MCF 10A (cell line): ENCODE results near the gene CCM2L. TPM values are rescaled to one million over a fixed set of nuclear protein-coding genes. Genes with fewer than 3 reads are reported as not detected.

Experiments used
- Bru-seq: library from RNA; stranded (reverse); fragments of 400-500 nt; gene quantifications from one replicate; lab custom pipeline; 2021; lab: Mats Ljungman, UMichigan
- BruChase-seq, 2 experiments: library from RNA; stranded (reverse); fragments of 400-500 nt; gene quantifications; one replicate each; lab custom pipeline; 2021; lab: Mats Ljungman, UMichigan
- BruUV-seq: library from RNA; stranded (reverse); fragments of 400-500 nt; replicated peaks from 2 replicates; lab custom pipeline; 2021; lab: Mats Ljungman, UMichigan
- CTCF ChIA-PET: fragments of 300-600 bp; sonication (Branson Sonifier 250); formaldehyde crosslinking; extraction: SDS; loops from one replicate; lab custom pipeline; 2021; ENCODE audit warnings: antibody characterized with exemption, inconsistent platforms; lab: Yijun Ruan, JAX
- POLR2A ChIA-PET: fragments of 300-600, 350-650 bp; sonication (Branson Sonifier 250); formaldehyde crosslinking; extraction: SDS; loops from one replicate; lab custom pipeline; 2020; ENCODE audit warnings: antibody characterized with exemption, inconsistent platforms; lab: Yijun Ruan, JAX
- DNase-seq: peaks from one replicate; pipeline ENCODE4 v3.0.0-alpha.2; 2018; ENCODE audit not compliant: unreplicated experiment
- H3K27ac Mint-ChIP-seq: one replicate; pipeline ENCODE4 v1.8.0; 2022; ENCODE audit warnings: mild to moderate bottlenecking, low read depth, mixed read lengths; ENCODE audit not compliant: unreplicated experiment
- H3K27me3 Mint-ChIP-seq: one replicate; pipeline ENCODE4 v1.8.0; 2022; ENCODE audit warnings: mixed read lengths; ENCODE audit not compliant: insufficient read depth, unreplicated experiment
- H3K36me3 Mint-ChIP-seq: one replicate; pipeline ENCODE4 v1.8.0; 2022; ENCODE audit warnings: mild to moderate bottlenecking, moderate library complexity, mixed read lengths; ENCODE audit not compliant: insufficient read depth, unreplicated experiment
- H3K4me1 Mint-ChIP-seq: one replicate; pipeline ENCODE4 v1.8.0; 2022; ENCODE audit warnings: mixed read lengths; ENCODE audit not compliant: insufficient read depth, unreplicated experiment
- H3K4me3 Mint-ChIP-seq: one replicate; pipeline ENCODE4 v1.8.0; 2022; ENCODE audit warnings: mild to moderate bottlenecking, moderate library complexity, mixed read lengths; ENCODE audit not compliant: unreplicated experiment
- H3K9me3 Mint-ChIP-seq: one replicate; pipeline ENCODE4 v1.8.0; 2022; ENCODE audit warnings: mixed read lengths; ENCODE audit not compliant: unreplicated experiment
- CTCF ChIP-seq: fragments of 200-600 bp; IDR thresholded peaks from one replicate; pipeline ENCODE4 v1.8.0; 2022; ENCODE audit warnings: antibody characterized with exemption, mild to moderate bottlenecking; ENCODE audit not compliant: unreplicated experiment
- intact Hi-C: fragments of 100-400 bp; cut with micrococcal nuclease; formaldehyde crosslinking; loops from 2 replicates; pipeline ENCODE4 v1.14.1; 2022
- long read RNA-seq: library from polyadenylated mRNA; stranded (forward); transcript quantifications from one replicate; pipeline ENCODE4 v2.0.0, GENCODE V29; 2022
- total RNA-seq: library from RNA; stranded (reverse); gene quantifications from 2 replicates; pipeline ENCODE4 v1.2.3, GENCODE V29; 2022

CCM2L gene
- total RNA-seq (not detected in 2 replicates), Bru-seq, nascent RNA (not detected), BruChase-seq, experiment 1, labeled RNA remaining after a 6-hour chase (not detected), BruChase-seq, experiment 2, labeled RNA remaining after a 2-hour chase (not detected)
- long read RNA-seq: 0 reads

- H3K4me1 Mint-ChIP-seq: no peaks in the 10 kb centered on the region
- no peak within 1 kb of the TSS for H3K27ac Mint-ChIP-seq
- BruUV-seq: no TSS peak
- ChIA-PET CTCF (interaction anchor here (0.7 kb wide), 1 partner anchor 19 kb away, joined by 3 read pairs; no protein-coding TSS in a partner anchor), POLR2A (no interaction called here)
- H3K36me3 Mint-ChIP-seq: no peaks in the 10 kb centered on the region
- intact Hi-C loops: no loop called here
- H3K4me3 Mint-ChIP-seq: no peak within 1 kb of the TSS
- no peak for DNase-seq
- no peak for TF ChIP-seq CTCF
- H3K9me3 Mint-ChIP-seq: no peaks in the 10 kb centered on the region
- peaks cover 38% of the 10 kb centered on the region for H3K27me3 Mint-ChIP-seq
Observed at GRCh38 chr20:32010101-32010500, at the start of gene CCM2L. Gene CCM2L (plus strand): TSS chr20:32010438. CDS start chr20:32010455, 17 bp downstream.

GRCh38 chr20:31962761-31963160 is 47.5 kb upstream of the CCM2L start:
- Mint-ChIP-seq H3K4me3 (no peak overlapping the region), H3K9me3 (no peaks in the 10 kb centered on the region), H3K4me1 (no peaks in the 10 kb centered on the region), H3K27me3 (peaks cover 95% of the 10 kb centered on the region), H3K27ac (no peak overlapping the region), H3K36me3 (no peaks in the 10 kb centered on the region)
- ChIA-PET POLR2A (interaction anchor here (1.1 to 1.3 kb wide), 2 partner anchors 9 to 11 kb away, joined by 3 to 4 read pairs; partner anchors contain the start of gene PDRG1), CTCF (interaction anchor here (1.5 to 4.0 kb wide), 2 partner anchors 11 to 129 kb away, joined by 5 to 44 read pairs; partner anchors contain the start of gene PDRG1)
- DNase-seq: no peak
- intact Hi-C loops: no loop called here
- no peak for TF ChIP-seq CTCF
- no TSS peak for BruUV-seq

- no peak overlapping the region for H3K27ac Mint-ChIP-seq
- no peak overlapping the region for H3K4me3 Mint-ChIP-seq
- CTCF ChIA-PET: interaction anchor here (0.6 to 4.0 kb wide), 6 partner anchors 12 to 165 kb away, joined by 3 to 44 read pairs (median 4); partner anchors contain the start of gene PDRG1
- no peak for TF ChIP-seq CTCF
- BruUV-seq: no TSS peak
- H3K4me1 Mint-ChIP-seq: no peaks in the 10 kb centered on the region
- no peak for DNase-seq
- peaks cover 99% of the 10 kb centered on the region for H3K27me3 Mint-ChIP-seq
- no peaks in the 10 kb centered on the region for H3K36me3 Mint-ChIP-seq
- intact Hi-C loops: no loop called here
- POLR2A ChIA-PET: interaction anchor here (1.1 kb wide), 1 partner anchor 12 kb away, joined by 4 read pairs; the partner anchor contains the start of gene PDRG1
- H3K9me3 Mint-ChIP-seq: no peaks in the 10 kb centered on the region
Observed at GRCh38 chr20:31963889-31964288, 46.3 kb upstream of the CCM2L start.

GRCh38 chr20:31966991-31967655 is 43.1 kb upstream of the CCM2L start:
- Mint-ChIP-seq H3K4me1 (no peaks in the 10 kb centered on the region), H3K27ac (no peak overlapping the region), H3K9me3 (no peaks in the 10 kb centered on the region), H3K4me3 (no peak overlapping the region), H3K36me3 (no peaks in the 10 kb centered on the region), H3K27me3 (peaks cover 95% of the 10 kb centered on the region)
- CTCF ChIA-PET: interaction anchor here (1.2 to 1.6 kb wide), 3 partner anchors 15 to 143 kb away, joined by 3 to 9 read pairs (median 8); partner anchors contain the start of gene PDRG1
- no peak for TF ChIP-seq CTCF
- BruUV-seq: no TSS peak
- DNase-seq: no peak
- POLR2A ChIA-PET: no interaction called here
- intact Hi-C loops: no loop called here
